GM19438 (cell line): ENCODE results near the gene ZNF426.
"Not testable (repeated sequence)": the region's sequence is repeated elsewhere in the genome, so short reads cannot be mapped to it uniquely, and the experiment has no call there.

Experiments used
- ATAC-seq: cut with Tn5 transposase; IDR thresholded peaks from one replicate; pipeline ENCODE4 v1.9.1; 2021; ENCODE audit warnings: low read depth; ENCODE audit not compliant: unreplicated experiment

Gene ZNF426

DNA sequence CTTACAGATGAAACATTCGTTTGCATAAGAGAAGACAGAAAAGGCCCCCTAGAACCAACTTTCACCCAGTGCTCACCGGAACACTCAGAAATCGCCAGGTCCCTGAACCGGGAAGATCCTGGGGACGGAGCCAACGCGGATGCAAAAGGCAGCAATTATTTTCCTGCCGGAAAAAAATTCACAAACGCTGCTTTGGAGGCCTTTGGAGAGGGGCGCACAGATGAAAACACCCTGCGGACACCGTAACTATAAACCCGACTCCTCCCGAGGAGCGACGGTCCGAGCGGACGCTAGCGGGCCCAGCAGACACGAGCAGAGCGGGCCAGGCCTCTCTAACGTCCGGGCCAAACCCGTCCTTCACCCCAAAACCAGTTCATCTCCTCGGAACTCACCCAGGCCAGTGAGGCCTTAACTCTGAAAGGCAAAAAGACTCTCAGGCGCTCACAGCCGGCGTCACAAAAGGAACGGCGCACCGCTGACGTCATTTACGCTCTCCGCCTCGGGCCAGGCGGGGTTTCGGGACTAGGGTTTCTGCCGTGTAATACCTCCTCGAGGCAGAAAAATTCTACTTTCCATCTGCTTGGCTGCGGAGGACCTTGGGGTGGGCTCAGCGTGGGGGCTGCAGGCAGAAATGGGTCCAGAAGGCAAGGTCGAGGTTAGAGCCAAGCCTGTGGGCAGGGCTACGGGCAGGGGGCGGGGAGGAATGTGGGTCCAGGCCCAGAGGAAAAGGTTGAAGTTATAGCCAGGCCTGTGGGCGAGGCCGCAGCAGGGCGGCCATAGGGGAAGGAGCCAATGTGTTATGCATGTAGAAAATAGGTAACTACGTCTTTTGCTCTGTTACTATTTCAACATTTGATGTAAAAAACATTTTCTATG lies at the start of gene ZNF426:
ZNF426 (minus strand) TSS at position 463 of the 876 bp plus-strand sequence. CDS start 2,413 bp downstream, outside the sequence.
- ATAC-seq, result peak; percentile 83

DNA sequence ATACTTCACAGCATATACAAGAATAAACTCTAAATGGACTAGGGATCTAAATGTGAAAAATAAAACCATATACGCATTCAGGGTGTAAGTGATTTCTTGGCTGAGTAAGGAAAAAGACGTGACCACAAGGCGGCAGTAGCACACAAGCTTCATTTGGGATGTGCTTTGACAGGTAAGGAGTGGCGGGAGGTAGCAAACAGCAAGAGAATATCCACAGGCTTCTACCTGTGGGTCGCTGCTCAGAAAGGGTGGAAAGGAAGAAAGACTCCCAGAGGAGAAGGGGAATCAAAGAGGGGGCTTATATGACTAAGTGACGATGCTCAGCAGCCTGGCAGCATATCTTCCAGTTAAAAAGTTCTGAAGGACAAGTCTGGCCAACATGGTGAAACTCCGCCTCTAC lies 48.3 kb upstream of the ZNF426 start:
- no peak for ATAC-seq

DNA sequence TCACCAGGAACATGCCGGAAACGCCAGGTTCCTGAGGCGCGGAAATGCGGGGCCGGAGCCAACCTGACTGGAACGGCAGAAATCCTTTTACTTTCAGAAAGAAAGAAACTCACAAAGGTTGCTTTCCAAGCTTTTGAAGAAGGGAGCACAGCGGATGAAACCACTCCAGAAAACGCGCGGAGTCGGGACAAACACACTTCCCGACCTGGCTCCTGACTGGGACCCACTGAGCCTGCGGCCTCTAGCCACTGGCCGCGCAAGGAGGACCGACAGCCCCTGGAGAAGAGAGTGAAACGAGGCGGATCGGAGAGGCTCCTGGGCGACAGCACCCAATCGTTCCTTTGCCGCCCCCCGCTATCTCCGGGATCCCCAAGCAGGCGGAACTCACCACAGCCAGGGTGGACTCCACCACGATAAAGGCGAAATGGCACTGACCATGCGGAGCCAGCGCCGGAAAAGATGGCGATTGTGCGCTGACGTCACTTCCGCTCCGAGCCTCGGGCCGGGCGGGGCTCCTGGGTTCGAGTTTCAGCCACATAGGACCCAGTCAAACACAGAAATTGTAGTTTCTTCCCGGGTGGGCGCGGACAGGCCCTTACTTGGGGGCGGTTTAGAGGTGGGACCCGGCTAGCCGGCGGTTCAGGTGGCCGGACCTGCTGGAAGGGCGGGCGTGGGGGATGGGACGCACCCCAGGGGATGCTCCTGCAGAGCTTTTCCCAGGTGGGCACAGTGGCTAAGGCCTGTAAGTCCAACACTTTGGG lies 45.8 kb upstream of the ZNF426 start, which contains the start of gene ZNF121:
ZNF121 (minus strand) TSS at position 432 of the 761 bp plus-strand sequence. CDS start 16,407 bp downstream, outside the sequence.
- peak; percentile 86 for ATAC-seq

DNA sequence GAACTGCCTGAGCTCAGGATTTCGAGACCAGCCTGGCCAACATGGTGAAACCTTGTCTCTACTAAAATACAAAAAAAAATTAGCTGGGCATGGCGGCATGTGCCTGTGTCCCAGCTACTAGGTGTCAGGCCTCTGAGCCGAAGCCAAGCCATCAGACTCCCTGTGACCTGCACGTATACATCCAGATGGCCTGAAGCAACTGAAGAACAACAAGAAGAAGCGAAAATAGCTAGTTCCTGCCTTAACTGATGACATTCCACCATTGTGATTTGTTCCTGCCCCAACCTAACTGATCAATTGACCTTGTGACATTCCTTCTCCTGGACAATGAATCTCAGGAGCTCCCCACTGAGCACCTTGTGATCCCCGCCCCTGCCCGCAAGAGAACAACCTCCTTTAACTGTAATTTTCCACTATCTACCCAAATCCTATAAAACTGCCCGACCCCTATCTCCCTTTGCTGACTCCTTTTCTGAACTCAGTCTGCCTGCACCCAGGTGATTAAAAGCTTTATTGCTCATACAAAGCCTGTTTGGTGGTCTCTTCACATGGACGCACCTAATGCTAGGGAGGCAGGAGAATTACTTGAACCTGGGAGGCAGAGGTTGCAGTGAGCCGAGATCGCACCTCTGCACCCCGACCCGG lies 43.8 kb upstream of the ZNF426 start:
- ATAC-seq, result not testable (repeated sequence)

DNA sequence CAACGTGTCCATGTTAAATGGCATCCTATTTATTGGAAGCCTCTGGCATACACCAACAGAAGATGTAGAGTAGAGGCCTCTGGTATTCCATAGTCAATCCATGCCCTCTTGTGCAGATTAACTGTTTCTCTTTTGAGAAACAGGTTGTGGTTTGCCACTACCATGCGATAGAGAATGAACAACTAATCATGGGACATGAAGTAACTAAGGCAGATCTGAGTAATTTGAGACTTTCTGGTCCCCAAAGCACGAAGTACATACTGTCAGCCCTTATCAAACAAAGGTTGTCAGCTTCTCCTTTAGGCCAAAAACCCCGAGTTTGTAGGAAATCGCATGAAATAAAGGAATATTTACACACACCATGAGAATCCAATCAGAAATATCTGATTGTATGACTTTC lies 42.3 kb upstream of the ZNF426 start:
- no peak for ATAC-seq

DNA sequence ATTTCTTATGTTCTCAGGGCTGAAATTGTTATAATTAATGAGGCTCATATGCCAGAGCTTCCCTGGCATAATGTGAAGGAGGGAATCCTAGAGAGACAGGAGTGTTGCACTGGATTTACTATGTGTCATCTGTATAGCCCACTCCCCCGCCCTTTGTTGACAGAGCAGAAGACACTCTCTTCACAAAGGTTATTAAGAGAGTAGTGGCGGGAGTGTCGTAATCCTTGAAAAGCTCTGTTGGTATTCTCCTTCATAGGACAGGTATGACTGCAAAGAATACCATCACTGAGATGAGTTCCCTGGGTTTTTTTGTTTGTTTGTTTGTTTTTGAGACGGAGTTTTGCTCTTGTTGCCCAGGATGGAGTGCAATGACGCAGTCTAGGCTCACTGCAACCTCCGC lies 31.8 kb upstream of the ZNF426 start:
- ATAC-seq, result no peak

DNA sequence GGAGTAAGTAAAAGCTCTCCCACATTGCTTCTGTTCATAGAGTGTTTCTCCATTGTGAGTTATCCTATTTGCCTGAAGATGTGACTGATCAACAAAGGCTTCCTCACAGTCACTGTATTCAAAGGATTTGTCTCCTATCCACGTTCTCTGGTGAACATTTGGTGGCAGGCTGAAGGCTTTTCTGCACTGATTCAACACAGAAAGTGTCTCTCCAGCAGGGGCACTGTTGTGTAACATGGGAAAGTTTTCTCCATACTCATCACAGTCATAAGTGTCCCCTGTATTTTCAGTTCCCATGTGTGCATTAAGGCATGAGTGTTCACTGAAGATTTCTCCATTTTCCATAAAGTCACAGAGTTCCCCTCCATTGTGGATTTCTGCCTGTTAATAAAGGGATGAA lies 28.3 kb upstream of the ZNF426 start:
- ATAC-seq, result no peak

DNA sequence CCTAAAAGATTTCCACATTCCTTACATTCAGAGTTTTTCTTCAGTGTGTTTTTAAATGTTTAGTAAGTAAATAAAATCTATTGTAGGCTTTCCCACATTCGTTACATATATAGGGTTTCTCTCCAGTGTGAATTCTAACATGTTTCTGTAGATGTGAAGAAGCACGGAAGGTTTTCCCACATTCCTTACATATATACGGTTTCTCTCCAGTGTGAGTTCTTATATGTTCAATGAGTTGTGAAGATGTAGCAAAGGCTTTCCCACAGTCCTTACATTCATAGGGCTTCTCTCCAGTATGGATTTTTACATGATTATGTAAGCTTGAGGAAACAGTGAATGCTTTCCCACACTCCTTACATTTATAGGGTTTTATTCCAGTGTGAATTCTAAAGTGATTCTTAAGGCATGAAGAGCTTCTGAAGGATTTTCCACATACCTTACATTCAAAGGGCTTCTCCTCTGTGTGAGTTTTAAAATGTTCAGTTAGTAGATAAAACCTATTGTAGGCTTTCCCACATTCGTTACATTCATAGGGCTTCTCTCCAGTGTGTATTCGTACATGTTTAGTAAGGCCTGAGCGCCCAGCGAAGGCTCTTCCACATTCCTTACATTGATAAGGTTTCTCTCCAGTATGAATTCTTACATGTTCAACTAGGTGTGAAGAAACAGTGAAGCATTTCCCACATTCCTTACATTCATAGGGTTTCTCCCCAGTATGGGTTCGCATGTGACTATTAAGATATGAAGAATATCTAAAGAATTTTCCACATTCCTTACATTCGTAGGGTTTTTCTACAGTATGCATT lies 27.7 kb upstream of the ZNF426 start:
- ATAC-seq, result no peak

DNA sequence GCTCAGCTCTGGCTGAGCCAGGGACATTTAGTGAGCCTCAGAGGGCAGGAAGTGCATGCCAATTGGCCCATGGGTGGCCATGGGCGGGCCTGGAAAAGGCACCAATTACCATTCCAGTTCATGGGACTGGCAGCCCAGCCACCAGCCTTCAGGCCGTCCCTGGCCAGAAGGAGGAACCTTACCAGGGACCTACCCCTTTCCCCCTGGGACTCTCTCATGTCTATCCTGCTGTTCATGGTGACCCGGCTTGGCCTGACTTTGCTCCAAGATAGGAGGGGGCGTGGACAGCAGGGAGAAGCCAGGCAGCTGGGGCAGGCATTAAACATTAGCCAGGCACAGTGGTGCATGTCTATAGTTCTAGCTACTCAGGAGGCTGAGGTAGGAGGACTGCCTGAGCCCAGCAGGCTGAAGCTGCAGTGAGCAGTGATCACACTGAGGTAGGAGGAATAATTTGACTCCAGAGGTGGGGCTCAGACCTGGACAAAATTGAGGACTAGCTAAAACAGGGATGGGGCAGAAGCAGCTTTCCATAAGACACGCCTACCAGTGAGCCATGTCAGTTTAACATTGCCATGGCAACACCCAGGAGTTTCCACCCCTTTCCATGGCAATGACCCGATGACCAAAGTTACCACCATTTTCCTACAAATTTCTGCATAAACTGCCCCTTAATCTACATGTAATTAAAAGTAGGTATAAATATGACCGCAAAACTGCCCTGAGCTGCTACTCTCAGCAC lies 14.3 kb upstream of the ZNF426 start:
- no peak for ATAC-seq

DNA sequence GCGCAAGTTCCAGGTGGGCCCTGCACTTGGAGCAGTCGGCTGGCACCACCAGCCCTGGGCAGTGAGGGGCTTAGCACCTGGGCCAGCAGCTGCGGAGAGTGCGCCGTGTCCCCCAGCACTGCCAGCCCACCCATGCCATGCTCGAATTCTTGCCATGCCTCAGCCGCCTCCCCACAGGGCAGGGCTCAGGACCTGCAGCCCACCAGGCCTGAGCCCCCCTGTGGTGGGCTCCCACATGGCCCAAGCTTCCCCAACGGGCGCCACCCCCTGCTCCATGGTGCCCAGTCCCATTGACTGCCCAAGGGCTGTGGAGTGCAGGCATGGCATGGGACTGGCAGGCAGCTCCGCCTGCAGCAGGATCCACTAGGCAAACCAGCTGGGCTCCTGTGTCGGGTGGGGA lies 9.4 kb upstream of the ZNF426 start:
- ATAC-seq, result no peak

DNA sequence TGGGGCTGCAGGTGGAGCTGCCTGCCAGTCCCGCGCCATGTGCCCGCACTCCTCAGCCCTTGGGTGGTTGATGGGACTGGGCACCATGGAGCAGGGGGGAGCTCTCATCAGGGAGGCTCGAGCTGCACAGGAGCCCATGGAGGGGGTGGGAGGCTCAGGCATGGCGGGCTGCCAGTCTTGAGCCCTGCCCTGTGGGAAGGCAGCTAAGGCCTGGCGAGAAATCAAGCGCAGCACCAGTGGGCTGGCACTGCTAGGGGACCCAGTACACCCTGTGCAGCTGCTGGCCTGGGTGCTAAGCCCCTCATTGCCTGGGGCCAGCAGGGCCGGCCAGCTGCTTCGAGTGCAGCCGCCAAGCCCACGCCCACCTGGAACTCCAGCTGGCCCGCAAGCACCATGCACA lies 2.8 kb upstream of the ZNF426 start:
- ATAC-seq, result not testable (repeated sequence)

DNA sequence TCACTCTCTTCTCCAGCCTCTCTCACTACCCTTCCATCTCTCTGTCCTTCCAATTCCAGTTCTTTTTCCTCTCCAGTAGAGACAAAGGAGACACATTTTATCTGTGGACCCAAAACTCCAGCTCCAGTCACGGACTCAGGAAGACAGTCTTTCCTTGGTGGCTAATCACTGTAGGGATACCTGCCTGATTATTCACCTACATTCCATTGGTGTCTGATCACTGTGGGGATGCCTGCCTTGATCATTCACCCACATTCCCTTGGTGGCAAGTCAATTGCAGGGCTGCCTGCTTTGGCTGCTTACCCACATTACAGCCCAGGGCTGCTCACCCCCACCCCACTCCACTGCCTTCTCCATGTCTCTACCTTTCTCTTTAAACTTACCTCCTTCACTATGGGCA lies 1.5 kb upstream of the ZNF426 start:
- ATAC-seq, result not testable (repeated sequence)

DNA sequence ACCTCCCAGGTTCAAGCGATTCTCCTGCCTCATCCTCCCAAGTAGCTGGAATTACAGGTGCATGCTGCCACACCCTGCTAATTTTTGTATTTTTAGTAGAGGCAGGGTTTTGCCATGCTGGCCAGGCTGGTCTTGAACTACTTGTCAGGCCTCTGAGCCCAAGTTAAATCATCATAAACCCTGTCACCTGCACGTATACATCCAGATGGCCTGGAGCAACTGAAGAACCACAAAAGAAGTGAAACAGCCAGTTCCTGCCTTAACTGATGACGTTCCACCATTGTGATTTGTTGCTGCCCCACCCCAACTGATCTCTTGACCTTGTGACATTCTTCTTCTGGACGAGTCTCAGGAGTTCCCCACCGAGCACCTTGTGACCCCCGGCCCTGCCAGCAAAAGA lies 756 bp upstream of the ZNF426 start:
- ATAC-seq, result not testable (repeated sequence)

DNA sequence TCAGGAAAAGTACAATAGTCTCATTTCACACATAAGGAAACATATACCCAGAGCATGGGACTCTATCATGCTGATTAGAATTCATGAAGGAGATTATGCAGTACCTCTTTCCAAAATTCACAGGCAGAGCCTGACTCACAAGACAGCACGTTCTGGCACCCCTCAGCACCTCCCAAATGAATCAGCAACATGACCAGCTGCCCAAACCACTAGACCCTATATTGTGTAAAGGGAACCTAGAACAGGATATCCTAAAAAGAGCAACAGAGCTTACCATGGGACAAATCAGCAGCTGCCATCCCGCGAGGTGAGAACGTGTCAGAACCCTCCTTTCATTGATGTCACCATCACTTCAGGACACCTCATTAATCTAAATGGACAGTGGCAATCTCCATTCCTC lies 2.5 kb downstream of the ZNF426 start:
- no peak for ATAC-seq

DNA sequence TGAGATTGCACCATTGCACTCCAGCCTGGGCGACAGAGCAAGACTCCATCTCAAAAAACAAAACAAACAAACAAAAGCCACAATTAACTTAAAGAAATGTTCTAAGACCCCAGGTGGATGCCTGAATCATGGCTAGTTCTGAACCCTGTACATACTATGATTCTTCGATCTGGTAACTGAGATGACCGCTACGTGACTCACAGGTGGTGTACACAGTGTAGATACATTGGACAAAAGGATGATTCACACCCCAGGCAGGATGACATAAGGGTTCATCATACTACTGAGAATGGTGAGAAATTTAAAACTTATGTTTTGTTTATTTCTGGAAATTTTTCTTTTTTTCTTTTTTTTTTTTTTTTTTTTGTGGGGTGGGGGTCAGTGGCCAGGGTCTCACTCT lies 6.5 kb downstream of the ZNF426 start:
- no peak for ATAC-seq

DNA sequence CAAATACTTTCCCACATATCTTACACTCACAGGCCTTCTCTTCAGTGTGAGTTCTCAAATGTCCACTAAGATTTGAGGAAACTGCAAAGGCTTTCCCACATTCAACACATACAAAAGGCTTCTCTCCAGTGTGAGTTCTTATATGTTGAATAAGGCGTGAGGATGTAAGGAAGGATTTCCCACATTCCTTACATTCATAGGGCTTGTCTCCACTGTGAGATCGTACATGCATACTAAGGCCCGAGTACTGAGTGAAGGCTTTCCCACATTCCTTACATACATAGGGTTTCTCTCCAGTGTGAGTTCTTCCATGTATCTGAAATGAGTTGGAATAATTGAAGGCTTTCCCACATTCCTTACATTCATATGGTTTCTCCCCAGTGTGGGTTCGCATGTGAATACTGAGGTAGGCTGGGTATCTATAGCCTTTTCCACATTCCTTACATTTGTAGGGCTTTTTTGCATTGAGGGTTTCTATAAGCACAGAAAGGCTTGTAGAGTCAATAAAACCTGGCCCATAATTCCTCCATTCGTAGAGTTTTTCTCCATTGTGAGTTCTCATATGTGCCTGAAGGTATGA lies 9.6 kb downstream of the ZNF426 start:
- no peak for ATAC-seq

DNA sequence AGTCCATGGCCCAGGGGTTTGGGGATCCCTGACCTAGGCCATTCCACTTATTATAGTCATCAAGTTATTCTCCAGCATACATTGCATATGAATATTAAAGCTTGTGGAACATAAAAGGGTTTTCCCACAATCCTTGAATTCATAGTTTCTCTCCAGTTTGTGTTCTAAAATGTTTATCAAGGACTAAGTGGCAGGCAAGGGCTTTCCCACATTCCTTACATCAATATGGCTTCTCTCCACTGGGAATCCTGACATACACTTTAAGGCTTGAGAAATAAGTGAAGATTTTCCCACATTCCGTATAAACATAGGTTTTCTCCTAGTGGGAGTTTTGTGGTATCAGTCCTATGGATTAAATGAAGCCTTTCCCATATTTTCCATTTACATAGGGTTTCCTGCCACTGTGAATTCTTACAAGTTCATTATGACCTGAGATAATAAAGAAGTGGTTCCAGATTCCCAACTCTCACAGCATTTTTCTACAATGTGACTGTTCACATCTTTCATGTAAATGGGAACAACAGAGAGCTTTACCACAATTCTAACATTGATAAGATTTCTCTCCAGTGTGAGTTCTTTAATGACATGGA lies 14.5 kb downstream of the ZNF426 start:
- ATAC-seq, result no peak

DNA sequence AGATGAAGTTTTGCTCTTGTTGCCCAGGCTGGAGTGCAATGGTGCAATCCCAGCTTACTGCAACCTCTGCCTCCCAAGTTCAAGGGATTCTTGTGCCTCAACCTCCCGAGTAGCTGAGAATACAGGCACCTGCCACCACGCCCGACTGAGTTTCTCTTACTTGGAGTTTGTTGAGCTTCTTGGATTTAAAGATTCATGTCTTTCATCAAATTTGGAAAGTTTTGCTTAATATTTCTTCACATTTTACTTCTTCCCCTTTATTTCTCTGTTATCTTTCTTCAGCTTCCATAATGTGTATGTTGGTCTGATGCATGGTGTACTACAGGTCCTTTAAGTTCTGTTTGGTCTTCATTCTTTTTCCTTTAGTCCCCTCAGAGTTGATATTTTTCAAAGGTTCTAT lies 31.2 kb downstream of the ZNF426 start:
- no peak for ATAC-seq

DNA sequence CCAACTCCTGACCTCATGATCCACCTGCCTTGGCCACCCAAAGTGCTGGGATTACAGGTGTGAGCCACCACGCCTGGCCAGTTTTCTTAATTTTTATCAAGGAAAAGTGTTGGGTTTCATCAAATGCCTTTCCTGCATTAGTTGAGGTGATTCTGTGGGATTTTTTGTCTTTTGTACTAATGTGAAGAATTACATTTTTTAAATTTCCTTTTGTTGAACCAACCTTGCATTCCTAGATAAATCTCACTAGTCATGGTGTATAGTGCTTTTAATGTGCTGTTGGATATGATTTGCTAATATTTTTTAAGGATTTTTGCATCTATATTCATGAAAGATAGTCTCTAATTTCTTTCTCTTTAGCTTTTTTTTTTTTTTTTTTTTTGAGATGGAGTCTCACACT lies 37.6 kb downstream of the ZNF426 start:
- ATAC-seq, result no peak
